Activated CD4-positive, alpha-beta T cell treated with anti-CD3 and anti-CD28 coated beads, Interleukin-2, amount 10 ng/mL, durations not matched to agents 24 days and 14 days (primary cell): ENCODE measurements around the gene GALNT9. TPM values are rescaled to one million over a fixed set of nuclear protein-coding genes. Genes with fewer than 3 reads are reported as not detected.
"Not testable (repeated sequence)": the region's sequence is repeated elsewhere in the genome, so short reads cannot be mapped to it uniquely, and the experiment has no call there.

Source experiments
- DNase-seq: peaks from one replicate; pipeline ENCODE4 v3.0.0; 2022
- H3K27ac Mint-ChIP-seq: one replicate; pipeline ENCODE4 v1.8.0; 2022; ENCODE audit warnings: mild to moderate bottlenecking, mixed read lengths
- H3K27me3 Mint-ChIP-seq: one replicate; pipeline ENCODE4 v1.8.0; 2022; ENCODE audit warnings: mixed read lengths
- H3K36me3 Mint-ChIP-seq: one replicate; pipeline ENCODE4 v1.8.0; 2022; ENCODE audit warnings: low read depth, mild to moderate bottlenecking, mixed read lengths
- H3K4me1 Mint-ChIP-seq: one replicate; pipeline ENCODE4 v1.8.0; 2021; ENCODE audit warnings: mixed read lengths
- H3K4me3 Mint-ChIP-seq: one replicate; pipeline ENCODE4 v1.8.0; 2022; ENCODE audit warnings: mild to moderate bottlenecking, moderate library complexity, mixed read lengths
- H3K9me3 Mint-ChIP-seq: one replicate; pipeline ENCODE4 v1.8.0; 2021; ENCODE audit warnings: mixed read lengths
- intact Hi-C: fragments of 100-400 bp; cut with micrococcal nuclease; formaldehyde crosslinking; loops from one replicate; pipeline ENCODE4 v1.15.1; 2023
- total RNA-seq: library from RNA; stranded (reverse); gene quantifications from 2 replicates; pipeline ENCODE4 v1.2.3, GENCODE V29; 2022

GALNT9 gene
- total RNA-seq, 1 donor from 2014 or later, result not detected

DNA sequence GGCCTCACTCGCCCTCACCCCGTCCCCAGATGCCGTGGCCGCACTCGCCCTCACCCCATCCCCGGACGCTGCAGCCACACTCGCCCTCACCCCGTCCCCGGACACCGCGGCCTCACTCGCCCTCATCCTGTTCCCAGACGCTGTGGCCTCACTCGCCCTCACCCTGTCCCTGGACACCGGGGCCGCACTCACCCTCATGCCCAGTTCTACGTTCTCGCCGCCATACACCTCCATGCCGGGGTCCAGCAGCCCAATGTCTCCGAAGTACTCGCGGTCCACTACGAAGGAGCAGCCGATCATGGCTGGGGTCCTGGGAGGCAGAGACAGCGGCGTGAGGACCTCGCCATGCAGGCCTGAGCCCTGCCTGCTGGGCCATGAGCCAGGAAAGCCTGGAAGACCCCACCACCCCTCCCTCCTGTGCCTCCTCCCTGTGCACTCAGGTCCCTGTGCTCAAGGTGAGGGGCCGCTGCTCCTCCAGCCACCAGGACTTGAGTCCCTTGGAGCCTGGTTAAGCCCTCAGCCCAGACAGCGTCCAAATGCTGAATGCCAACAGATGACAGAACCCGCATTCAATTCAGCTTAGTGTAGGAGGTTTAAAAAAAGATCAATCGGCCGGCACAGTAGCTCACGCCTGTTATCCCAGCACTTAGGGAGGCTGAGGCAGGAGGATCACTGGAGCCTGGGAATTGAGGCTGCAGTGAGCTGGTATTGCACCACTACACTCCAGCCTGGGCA lies 81.5 kb downstream of the GALNT9 start:
- Mint-ChIP-seq H3K27me3 (no peaks in the 10 kb centered on the region), H3K4me3 (no peak overlapping the region), H3K27ac (no peak overlapping the region), H3K4me1 (peaks cover 2% of the 10 kb centered on the region), H3K36me3 (no peaks in the 10 kb centered on the region), H3K9me3 (peaks cover 6% of the 10 kb centered on the region)
- no peak for DNase-seq
- intact Hi-C loops, result no loop called here

DNA sequence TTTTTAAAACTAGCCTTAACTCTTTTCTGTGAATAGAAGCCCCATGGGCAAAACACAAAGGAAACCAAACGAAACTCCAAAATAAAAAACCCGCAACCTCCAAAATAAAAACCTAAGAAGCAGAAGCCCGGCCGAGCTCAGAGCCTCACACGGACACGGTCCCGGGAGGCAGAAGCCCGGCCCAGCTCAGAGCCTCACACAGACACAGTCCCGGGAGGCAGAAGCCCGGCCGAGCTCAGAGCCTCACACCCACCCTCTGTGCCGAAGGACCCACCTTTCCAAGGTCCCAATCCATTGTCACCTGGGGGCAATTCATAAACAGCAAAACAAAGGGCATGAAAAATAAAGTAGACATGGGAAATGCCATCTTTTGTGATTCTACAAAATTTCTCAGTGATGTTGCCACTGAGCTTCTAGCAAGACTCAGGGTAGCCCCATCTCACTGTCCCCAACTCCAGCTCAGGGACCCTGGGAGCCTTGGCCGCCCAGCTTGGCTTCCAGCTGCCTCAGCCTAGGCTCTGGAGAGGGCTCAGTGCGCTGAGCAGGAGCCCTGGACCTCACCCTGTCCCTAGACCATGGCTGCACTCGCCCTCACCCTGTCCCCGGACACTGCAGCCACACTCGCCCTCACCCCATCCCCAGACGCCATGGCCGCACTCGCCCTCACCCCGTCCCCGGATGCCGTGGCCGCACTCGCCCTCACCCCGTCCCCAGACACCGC lies 82.2 kb downstream of the GALNT9 start:
- no peaks in the 10 kb centered on the region for H3K36me3 Mint-ChIP-seq
- peaks cover 2% of the 10 kb centered on the region for H3K4me1 Mint-ChIP-seq
- H3K4me3 Mint-ChIP-seq, result no peak overlapping the region
- intact Hi-C loops, result no loop called here
- DNase-seq, result no peak
- no peak overlapping the region for H3K27ac Mint-ChIP-seq
- H3K9me3 Mint-ChIP-seq, result peaks cover 6% of the 10 kb centered on the region
- H3K27me3 Mint-ChIP-seq, result no peaks in the 10 kb centered on the region

DNA sequence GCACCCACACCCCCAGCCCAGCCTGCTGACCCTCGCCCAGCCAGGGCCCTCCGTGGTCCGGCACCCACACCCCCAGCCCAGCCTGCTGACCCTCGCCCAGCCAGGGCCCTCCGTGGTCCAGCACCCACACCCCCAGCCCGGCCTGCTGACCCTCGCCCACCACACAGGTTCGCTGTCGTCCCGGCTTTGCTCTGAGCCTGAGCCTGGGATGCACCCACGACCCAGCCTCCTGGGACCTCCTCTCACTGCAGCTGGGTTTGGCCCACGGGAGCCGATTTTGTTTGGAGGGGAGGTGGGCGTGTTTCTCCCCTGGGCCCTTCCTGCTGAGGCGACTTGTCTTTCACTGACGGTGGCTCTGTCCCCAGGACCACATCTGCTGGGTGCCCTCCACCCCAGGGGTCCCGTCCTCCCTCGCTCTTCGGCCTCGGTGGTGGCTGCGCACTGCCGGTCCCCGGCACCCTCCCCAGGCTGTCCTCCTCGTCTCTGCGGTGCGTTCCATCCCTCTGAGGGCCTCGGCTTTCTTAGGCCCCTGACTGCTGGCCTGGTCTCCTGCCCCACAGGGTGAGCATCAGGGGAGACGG lies 83.8 kb downstream of the GALNT9 start:
- Mint-ChIP-seq H3K27ac (no peak overlapping the region), H3K9me3 (peaks cover 6% of the 10 kb centered on the region), H3K4me1 (peaks cover 2% of the 10 kb centered on the region), H3K36me3 (no peaks in the 10 kb centered on the region), H3K27me3 (no peaks in the 10 kb centered on the region), H3K4me3 (no peak overlapping the region)
- intact Hi-C loops, result no loop called here
- no peak for DNase-seq

DNA sequence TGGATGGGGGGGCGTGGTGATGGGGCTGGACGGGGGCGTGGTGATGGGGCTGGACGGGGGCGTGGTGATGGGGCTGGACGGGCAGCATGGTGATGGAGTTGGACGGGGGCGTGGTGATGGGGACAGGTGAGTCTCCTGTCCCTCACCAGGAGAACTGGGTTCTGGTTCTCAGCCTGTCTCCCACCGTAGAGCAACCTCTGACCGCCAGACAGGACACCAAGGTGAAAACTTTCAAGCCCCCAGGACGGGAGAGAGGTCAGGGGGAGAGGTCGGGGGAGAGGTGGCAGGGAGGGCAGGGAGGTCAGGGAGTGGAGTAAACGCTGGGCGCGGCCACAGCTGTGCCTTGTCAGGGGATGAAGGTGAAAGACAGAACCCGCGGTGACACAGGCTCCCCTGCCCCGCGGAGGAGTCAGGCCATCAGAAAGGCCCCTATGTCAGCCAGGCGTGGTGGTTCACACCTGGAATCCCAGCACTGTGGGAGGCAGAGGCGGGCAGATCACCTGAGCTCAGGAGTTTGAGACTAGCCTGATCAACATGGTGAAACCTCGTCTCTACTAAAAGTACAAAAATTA lies 84.6 kb downstream of the GALNT9 start:
- Mint-ChIP-seq H3K27ac (no peak overlapping the region), H3K4me1 (peaks cover 2% of the 10 kb centered on the region), H3K4me3 (no peak overlapping the region), H3K27me3 (no peaks in the 10 kb centered on the region), H3K9me3 (peaks cover 6% of the 10 kb centered on the region), H3K36me3 (no peaks in the 10 kb centered on the region)
- DNase-seq, result no peak
- intact Hi-C loops, result no loop called here

DNA sequence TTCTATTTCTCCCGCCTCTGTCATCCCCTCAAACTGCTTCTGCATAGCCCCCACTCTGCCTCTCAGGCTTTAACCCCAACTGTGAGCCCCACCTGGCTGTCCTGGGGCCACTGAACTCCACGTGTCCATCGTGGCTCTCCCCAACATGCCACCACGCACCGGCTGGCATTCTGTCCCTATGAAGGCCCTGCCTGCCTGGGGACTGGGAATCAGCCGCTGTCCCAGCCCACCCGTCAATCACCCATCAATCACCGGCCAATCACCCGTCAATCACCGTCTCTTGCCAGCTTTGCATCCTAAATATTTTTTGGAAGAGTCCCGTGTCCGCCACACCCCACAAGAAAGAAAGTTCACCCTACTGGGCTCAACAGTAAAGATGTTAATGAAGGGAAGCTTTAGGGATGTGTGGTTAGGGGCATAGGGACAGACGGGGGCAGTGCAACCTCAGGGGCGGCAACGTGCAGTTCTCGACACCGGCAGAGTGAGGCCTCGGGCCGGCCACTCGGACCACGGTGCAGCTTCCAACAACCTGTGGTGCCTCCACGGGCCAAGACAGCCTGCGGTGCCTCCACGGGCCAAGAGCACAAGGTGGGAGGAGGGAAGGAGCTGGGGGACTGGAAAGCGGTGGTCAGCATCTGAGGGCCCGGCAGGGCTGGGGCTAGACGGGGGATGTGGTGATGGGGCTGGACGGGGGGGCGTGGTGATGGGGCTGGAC lies 85.6 kb downstream of the GALNT9 start:
- no peak for DNase-seq
- intact Hi-C loops, result no loop called here
- no peaks in the 10 kb centered on the region for H3K36me3 Mint-ChIP-seq
- H3K4me1 Mint-ChIP-seq, result peaks cover 2% of the 10 kb centered on the region
- peaks cover 6% of the 10 kb centered on the region for H3K9me3 Mint-ChIP-seq
- no peaks in the 10 kb centered on the region for H3K27me3 Mint-ChIP-seq
- peak overlapping the region; percentile 47 for H3K27ac Mint-ChIP-seq
- no peak overlapping the region for H3K4me3 Mint-ChIP-seq

DNA sequence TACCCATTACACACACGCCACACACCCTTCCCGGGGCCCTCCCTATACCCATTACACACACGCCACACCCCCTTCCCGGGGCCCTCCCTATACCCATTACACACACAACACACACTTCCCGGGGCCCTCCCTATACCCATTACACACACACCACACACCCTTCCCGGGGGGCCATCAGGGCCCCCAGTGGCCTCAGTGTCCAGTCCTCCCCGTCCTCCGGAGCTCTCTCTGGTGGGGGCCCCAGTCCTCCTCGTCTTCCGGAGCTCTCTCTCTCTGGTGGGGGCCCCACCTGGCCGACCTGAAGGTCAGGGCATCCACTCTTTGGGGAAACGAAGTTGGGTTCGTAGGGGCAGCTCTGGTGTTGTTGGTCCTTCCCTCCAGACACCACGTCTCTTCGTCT lies 86.2 kb downstream of the GALNT9 start:
- H3K27me3 Mint-ChIP-seq, H3K4me1 Mint-ChIP-seq, DNase-seq, H3K27ac Mint-ChIP-seq, H3K4me3 Mint-ChIP-seq, H3K9me3 Mint-ChIP-seq, intact Hi-C loops, H3K36me3 Mint-ChIP-seq: not testable (repeated sequence)

DNA sequence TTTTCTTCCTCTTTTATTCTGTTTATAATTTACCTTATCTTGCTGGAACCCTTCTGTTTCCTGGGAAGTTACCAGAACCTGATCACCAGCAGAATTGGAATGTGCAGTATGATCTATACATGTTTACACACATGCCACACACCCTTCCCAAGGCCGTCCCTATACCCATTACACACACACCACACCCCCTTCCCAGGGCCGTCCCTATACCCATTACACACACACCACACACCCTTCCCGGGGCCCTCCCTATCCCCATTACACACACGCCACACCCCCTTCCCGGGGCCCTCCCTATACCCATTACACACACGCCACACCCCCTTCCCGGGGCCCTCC lies 88.8 kb downstream of the GALNT9 start:
- H3K4me1 Mint-ChIP-seq, H3K4me3 Mint-ChIP-seq, DNase-seq, intact Hi-C loops, H3K9me3 Mint-ChIP-seq, H3K36me3 Mint-ChIP-seq, H3K27me3 Mint-ChIP-seq, H3K27ac Mint-ChIP-seq: not testable (repeated sequence)

DNA sequence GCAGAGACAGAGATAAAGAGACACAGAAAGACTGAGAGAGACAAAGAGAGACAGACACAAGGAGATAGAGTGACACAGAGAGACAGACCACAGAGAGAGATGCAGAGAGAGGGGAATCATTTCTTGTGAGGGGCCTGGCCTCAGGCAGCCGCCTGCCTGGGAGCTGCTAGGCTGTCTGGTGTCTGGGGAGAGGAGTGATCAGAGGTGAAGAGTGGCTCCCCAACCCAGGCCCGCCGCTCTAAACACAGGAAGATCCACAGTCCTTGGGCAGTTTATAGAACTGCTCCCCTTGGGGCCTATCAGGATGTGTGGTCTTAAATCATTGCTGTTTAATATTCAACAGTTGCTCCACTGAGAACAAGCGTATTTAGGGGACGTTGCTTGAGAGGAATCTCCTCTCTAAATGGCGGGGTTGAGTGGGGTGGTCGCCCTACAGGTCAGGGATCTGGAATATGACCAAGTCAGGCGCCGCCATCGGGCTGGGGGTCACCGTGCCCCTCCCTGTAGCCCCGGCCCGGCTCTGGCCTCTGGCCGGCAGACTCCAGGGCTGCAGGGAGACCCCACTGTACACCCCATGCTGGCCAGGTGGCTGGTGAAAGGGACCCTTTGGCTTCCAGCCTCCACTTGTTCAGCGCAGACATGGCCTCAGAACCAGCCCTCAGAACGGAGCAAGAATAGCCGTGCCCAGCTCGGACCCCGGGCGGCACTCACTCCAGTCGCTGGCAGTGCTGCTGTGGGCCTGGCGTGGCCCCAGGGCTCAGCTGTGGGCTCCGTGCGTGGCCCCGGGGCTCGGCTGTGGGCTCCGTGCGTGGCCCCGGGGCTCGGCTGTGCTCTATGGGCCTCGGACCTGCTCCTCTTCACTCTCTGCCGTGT lies 89.4 kb downstream of the GALNT9 start:
- Mint-ChIP-seq H3K27ac (no peak overlapping the region), H3K4me1 (peaks cover 2% of the 10 kb centered on the region), H3K27me3 (no peaks in the 10 kb centered on the region), H3K36me3 (no peaks in the 10 kb centered on the region), H3K4me3 (no peak overlapping the region), H3K9me3 (peaks cover 6% of the 10 kb centered on the region)
- intact Hi-C loops, result no loop called here
- no peak for DNase-seq

DNA sequence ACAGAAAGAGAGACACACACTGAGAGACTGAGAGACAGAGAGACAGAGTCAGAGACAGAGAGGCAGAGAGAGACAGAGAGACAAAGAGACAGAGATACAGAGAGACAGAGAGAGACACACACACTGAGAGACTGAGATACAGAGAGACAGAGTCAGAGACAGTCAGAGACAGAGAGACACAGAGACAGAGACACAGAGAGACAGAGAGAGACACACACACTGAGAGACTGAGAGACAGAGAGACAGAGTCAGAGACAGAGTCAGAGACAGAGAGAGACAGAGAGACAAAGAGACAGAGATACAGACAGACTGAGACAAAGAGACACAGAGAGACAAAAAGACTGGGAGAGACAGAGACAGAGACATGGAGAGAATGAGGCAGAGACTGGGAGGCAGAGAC lies 90.0 kb downstream of the GALNT9 start:
- no peak for DNase-seq
- no peak overlapping the region for H3K4me3 Mint-ChIP-seq
- H3K27me3 Mint-ChIP-seq, result no peaks in the 10 kb centered on the region
- intact Hi-C loops, result no loop called here
- H3K4me1 Mint-ChIP-seq, result peaks cover 2% of the 10 kb centered on the region
- H3K36me3 Mint-ChIP-seq, result no peaks in the 10 kb centered on the region
- H3K27ac Mint-ChIP-seq, result no peak overlapping the region
- H3K9me3 Mint-ChIP-seq, result peaks cover 6% of the 10 kb centered on the region

DNA sequence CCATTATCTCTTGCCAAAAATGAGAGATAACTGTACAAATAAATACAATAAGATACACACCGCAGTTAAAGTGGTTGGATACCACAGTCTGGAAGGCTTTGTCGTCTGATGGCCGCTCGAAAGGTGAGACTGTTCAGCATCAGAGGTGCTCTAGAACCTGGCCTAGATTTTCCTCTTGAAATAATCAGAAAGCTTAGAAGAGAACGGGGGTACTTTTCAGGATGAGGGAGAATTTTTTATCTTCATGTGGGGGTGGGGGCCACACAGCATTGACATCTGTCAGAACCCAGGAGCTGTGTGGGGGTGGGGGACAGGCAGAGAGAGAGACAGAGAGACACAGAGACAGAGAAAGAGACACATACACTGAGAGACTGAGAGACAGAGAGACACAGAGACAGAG lies 90.5 kb downstream of the GALNT9 start:
- no peak for DNase-seq
- H3K27me3 Mint-ChIP-seq, result no peaks in the 10 kb centered on the region
- no peaks in the 10 kb centered on the region for H3K36me3 Mint-ChIP-seq
- no peak overlapping the region for H3K27ac Mint-ChIP-seq
- intact Hi-C loops, result no loop called here
- H3K4me3 Mint-ChIP-seq, result no peak overlapping the region
- peaks cover 6% of the 10 kb centered on the region for H3K9me3 Mint-ChIP-seq
- H3K4me1 Mint-ChIP-seq, result peaks cover 2% of the 10 kb centered on the region

DNA sequence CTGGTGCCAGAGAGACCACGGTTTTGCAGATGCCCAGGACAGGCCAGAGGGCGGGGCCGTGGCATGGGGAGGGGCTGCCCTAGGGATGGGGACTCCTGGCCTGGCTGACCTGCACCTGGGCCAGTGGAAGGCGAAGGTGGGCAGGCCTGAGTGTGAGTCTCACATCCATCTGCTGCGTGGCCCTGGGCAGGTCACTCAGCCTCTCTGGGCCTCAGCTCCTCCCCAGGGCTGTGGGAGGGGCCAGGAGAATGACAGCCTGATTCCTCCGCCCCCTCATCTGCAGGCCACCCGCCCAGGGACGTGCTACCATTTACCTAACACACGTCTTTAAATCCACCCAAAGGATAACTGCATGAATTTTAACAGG lies 90.9 kb downstream of the GALNT9 start:
- DNase-seq, result no peak
- Mint-ChIP-seq H3K9me3 (peaks cover 2% of the 10 kb centered on the region), H3K36me3 (no peaks in the 10 kb centered on the region), H3K4me3 (no peak overlapping the region), H3K27me3 (no peaks in the 10 kb centered on the region), H3K27ac (no peak overlapping the region), H3K4me1 (peaks cover under 1% of the 10 kb centered on the region)
- intact Hi-C loops, result no loop called here

DNA sequence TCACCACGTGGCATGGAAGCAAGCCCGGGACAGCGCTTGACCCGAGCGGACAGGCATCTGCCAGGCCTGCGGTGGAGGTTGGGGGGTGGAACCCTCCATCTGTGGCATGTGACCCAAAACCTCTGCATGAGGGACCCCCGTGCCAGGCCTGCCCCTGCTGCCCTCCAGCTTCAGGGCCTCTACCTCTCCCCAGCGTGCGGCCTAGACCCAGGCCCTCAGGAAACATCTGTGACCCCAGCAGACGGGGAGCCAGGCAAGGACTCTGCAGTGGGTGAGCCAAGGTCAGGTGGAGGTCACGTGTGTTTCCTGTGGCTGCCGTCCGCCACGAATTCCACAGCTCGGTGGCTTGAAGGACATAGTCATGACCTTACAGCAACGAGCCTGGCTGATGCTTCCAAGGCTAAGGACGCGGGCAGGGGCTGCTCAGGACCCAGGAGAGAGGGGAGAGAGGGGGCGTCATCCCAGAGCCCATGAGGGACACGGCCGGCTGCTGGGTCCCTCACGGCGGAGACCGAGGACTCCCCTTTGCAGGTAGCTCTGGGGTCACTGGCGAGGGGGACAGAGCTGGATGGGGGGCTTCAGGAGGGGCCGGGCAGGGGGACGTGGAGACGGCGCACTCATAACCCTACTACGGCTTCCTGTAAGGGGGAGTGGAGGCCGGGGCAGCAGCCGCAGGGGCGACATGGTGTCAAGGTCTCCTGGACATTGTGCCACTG lies 91.5 kb downstream of the GALNT9 start:
- H3K27me3 Mint-ChIP-seq, result no peaks in the 10 kb centered on the region
- H3K4me3 Mint-ChIP-seq, result no peak overlapping the region
- DNase-seq, result no peak
- no peak overlapping the region for H3K27ac Mint-ChIP-seq
- H3K9me3 Mint-ChIP-seq, result no peaks in the 10 kb centered on the region
- intact Hi-C loops, result no loop called here
- H3K4me1 Mint-ChIP-seq, result no peaks in the 10 kb centered on the region
- no peaks in the 10 kb centered on the region for H3K36me3 Mint-ChIP-seq
